Neutrophil (primary cell): ENCODE results near the gene DDX53.

Experiments
- H3K27ac ChIP-seq: fragments of 200-600 bp; sonication (generic); 2 replicates; pipeline ENCODE4 v1.5.1; 2016; ENCODE audit warnings: mild to moderate bottlenecking, moderate library complexity
- H3K27me3 ChIP-seq: fragments of 200-600 bp; sonication (generic); 2 replicates; pipeline ENCODE4 v1.6.0; 2016; ENCODE audit warnings: mild to moderate bottlenecking
- H3K36me3 ChIP-seq: fragments of 200-600 bp; sonication (generic); 2 replicates; pipeline ENCODE4 v1.5.1; 2017
- H3K4me1 ChIP-seq, 2 experiments: fragments of 200-600 bp in 1 of 2; sonication (generic) in 1 of 2; 1 replicate in 1 of 2; 2 replicates in 1 of 2; pipeline versions ENCODE4 v1.5.1 to v1.6.1; 2013 to 2016; ENCODE audit warnings: low read depth in 1 of 2, low read length in 1 of 2, mild to moderate bottlenecking in 1 of 2, moderate library complexity in 1 of 2; ENCODE audit not compliant: control insufficient read depth in 1 of 2, insufficient read depth in 1 of 2
- H3K4me3 ChIP-seq, 2 experiments: fragments of 200-600 bp in 1 of 2; sonication (generic) in 1 of 2; 1 replicate in 1 of 2; 2 replicates in 1 of 2; pipeline ENCODE4 v1.5.1; 2013 to 2016; ENCODE audit warnings: low read depth in 1 of 2, low read length in 1 of 2, mild to moderate bottlenecking in 1 of 2, moderate library complexity in 1 of 2
- H3K9me3 ChIP-seq: fragments of 200-600 bp; sonication (generic); 2 replicates; pipeline ENCODE4 v1.5.1; 2016
- TF ChIP-seq, protein P1 (sequence below): fragments of 200-600 bp; sonication (generic); IDR thresholded peaks from 2 replicates; pipeline ENCODE4 v1.5.1; 2016; ENCODE audit warnings: antibody characterized with exemption

The DDX53 gene

DNA sequence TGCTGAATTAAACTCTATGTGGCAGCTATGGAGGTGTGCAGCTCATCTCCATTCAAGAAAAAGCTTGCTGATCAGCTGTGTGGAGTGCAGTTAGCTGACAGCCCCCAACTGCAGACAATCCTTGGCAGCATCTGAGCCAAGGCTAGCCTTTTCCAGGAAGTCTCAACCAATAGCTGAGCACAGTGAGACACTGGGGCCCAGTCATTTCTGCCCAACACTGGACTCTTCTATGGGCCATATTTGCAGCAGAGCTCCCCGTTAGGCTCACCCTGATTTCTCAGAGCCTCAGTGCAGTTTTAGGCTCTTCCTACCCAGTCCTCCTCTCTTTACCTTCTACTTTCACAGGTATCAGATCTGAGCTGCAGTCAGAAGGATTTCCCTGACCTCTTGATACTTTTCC lies 12.9 kb downstream of the DDX53 start:
- no peaks in the 10 kb centered on the region for H3K27me3 ChIP-seq
- TF ChIP-seq, protein P1, sequence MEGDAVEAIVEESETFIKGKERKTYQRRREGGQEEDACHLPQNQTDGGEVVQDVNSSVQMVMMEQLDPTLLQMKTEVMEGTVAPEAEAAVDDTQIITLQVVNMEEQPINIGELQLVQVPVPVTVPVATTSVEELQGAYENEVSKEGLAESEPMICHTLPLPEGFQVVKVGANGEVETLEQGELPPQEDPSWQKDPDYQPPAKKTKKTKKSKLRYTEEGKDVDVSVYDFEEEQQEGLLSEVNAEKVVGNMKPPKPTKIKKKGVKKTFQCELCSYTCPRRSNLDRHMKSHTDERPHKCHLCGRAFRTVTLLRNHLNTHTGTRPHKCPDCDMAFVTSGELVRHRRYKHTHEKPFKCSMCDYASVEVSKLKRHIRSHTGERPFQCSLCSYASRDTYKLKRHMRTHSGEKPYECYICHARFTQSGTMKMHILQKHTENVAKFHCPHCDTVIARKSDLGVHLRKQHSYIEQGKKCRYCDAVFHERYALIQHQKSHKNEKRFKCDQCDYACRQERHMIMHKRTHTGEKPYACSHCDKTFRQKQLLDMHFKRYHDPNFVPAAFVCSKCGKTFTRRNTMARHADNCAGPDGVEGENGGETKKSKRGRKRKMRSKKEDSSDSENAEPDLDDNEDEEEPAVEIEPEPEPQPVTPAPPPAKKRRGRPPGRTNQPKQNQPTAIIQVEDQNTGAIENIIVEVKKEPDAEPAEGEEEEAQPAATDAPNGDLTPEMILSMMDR: no peak
- H3K4me1 ChIP-seq: no peaks in the 10 kb centered on the region
- H3K4me3 ChIP-seq: no peak overlapping the region
- no peaks in the 10 kb centered on the region for H3K9me3 ChIP-seq
- no peaks in the 10 kb centered on the region for H3K36me3 ChIP-seq
- no peak overlapping the region for H3K27ac ChIP-seq

DNA sequence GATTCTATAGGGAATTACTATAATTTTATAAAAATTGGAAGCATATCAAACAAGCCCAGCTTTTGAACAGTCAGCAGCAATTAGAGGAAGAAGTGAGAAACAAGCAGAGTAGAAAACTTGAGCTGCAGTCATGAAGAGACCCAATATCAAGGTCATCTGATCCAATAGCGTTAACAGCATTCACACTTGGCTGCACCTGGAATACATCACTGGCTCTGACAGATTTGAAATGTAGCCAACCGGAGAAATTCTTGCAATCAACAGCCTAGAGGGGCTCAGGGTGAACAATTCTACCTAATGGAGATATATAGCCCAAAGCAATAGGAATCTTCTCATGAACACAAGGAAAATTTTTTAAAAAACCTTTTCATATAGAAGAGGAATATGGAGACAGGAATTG lies 13.6 kb downstream of the DDX53 start:
- Histone ChIP-seq H3K27ac (no peak overlapping the region), H3K27me3 (no peaks in the 10 kb centered on the region), H3K4me1 (no peaks in the 10 kb centered on the region), H3K4me3 (no peak overlapping the region), H3K9me3 (no peaks in the 10 kb centered on the region), H3K36me3 (no peaks in the 10 kb centered on the region)
- TF ChIP-seq, protein P1: no peak

DNA sequence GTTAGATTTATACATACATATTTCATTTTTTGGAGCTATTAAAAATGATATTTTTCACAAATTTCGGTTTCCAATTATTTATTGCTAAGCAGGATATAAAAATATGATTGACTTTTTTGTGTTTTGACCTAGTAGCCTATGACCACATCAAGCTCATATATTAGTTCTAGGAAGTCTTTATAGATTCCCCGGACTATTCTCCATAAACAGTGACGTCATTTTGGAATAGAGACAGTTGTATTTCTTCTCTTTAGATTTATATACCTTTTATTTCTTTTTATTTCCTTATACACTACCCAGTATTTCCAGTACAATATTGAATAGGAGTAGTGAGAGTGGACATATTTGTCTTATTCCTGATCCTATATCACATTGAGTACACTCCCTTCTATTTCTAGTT lies 31.8 kb downstream of the DDX53 start:
- H3K27ac ChIP-seq: no peak overlapping the region
- no peaks in the 10 kb centered on the region for H3K4me1 ChIP-seq
- H3K36me3 ChIP-seq: no peaks in the 10 kb centered on the region
- TF ChIP-seq, protein P1: no peak
- no peaks in the 10 kb centered on the region for H3K9me3 ChIP-seq
- H3K4me3 ChIP-seq: no peak overlapping the region
- no peaks in the 10 kb centered on the region for H3K27me3 ChIP-seq

DNA sequence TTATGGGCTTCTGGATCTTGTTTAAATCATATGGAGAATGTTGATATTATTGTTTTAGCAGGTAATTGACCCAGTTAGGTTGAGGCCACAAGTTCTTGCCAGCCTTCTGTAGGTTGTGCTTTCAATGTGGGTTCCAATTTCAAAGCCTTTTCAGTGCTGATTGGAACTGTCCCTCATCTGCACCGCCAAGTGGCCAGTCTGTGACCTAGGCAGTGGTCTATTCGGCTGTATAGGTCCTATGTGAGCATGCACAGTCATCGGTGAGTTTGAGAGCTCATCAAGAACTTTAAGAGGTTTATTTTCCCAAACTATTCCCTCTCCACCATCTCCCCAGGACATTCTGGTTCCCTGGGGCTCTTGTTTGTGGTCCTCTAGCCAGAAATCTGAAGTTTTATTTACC lies 35.7 kb downstream of the DDX53 start:
- Histone ChIP-seq H3K9me3 (no peaks in the 10 kb centered on the region), H3K27ac (no peak overlapping the region), H3K4me1 (no peaks in the 10 kb centered on the region), H3K36me3 (no peaks in the 10 kb centered on the region), H3K27me3 (no peaks in the 10 kb centered on the region), H3K4me3 (no peak overlapping the region)
- TF ChIP-seq, protein P1: no peak

DNA sequence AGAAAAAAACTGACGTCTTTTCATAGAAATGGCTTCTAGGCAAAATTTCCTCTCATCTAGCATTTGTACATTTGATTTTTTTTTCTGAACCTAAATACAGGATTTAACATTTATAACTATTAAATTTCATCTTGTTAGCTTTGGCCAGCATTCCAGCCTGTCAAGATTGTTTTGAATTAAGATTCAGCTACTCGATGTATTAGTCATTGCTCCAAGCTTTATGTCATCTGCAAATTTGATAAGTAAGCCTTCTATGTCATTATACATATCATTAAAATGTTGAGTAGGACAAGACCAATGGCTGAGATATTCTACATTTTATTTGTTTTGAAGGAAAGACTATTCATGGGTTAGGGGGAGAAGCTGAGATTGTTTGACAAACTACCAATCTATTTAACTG lies 46.7 kb downstream of the DDX53 start:
- Histone ChIP-seq H3K4me3 (no peak overlapping the region), H3K4me1 (no peaks in the 10 kb centered on the region), H3K9me3 (no peaks in the 10 kb centered on the region), H3K36me3 (no peaks in the 10 kb centered on the region), H3K27me3 (no peaks in the 10 kb centered on the region), H3K27ac (no peak overlapping the region)
- TF ChIP-seq, protein P1: no peak
